GM23338 (cell line): ENCODE results near the gene DCP1B. TPM values are rescaled to one million over a fixed set of nuclear protein-coding genes. Genes with fewer than 3 reads are reported as not detected.

Source experiments
- ATAC-seq: fragments of 200-7000 bp; cut with Tn5 transposase; 3 replicates; pipeline ENCODE4 v1.9.1; 2020
- DNase-seq: peaks from one replicate; pipeline ENCODE4 v3.0.0-alpha.2; 2015; ENCODE audit warnings: low spot score
- H2AFZ ChIP-seq: fragments of 200-600 bp; sonication (generic); 2 replicates; pipeline ENCODE4 v1.8.0; 2016; ENCODE audit warnings: antibody characterized with exemption, mild to moderate bottlenecking, moderate library complexity
- H3F3A ChIP-seq: fragments of 200-600 bp; sonication (generic); replicated peaks from 2 replicates; pipeline ENCODE4 v1.8.0; 2017; ENCODE audit warnings: antibody characterized with exemption, mixed run types, low read depth
- H3K27ac ChIP-seq: fragments of 200-600 bp; sonication (generic); 2 replicates; pipeline ENCODE4 v1.6.1; 2016; ENCODE audit warnings: low read depth
- H3K27me3 ChIP-seq: fragments of 200-600 bp; sonication (generic); 2 replicates; pipeline ENCODE4 v1.8.0; 2016; ENCODE audit warnings: mild to moderate bottlenecking, mixed run types, moderate library complexity; ENCODE audit not compliant: insufficient read depth
- H3K36me3 ChIP-seq: fragments of 200-600 bp; sonication (generic); 2 replicates; pipeline ENCODE4 v1.8.0; 2016; ENCODE audit warnings: mild to moderate bottlenecking; ENCODE audit not compliant: insufficient read depth
- H3K4me1 ChIP-seq: fragments of 200-600 bp; sonication (generic); 2 replicates; pipeline ENCODE4 v1.8.0; 2016; ENCODE audit warnings: mild to moderate bottlenecking, moderate library complexity; ENCODE audit not compliant: insufficient read depth
- H3K4me2 ChIP-seq: fragments of 200-600 bp; sonication (generic); 2 replicates; pipeline ENCODE4 v1.7.1; 2017; ENCODE audit warnings: mixed run types
- H3K4me3 ChIP-seq: fragments of 200-600 bp; sonication (generic); 2 replicates; pipeline ENCODE4 v1.6.1; 2016; ENCODE audit warnings: mixed run types
- H3K79me2 ChIP-seq: fragments of 200-600 bp; sonication (generic); replicated peaks from 2 replicates; pipeline ENCODE4 v1.8.0; 2017; ENCODE audit warnings: mild to moderate bottlenecking; ENCODE audit not compliant: insufficient read depth
- H3K9me2 ChIP-seq: fragments of 200-600 bp; sonication (generic); 2 replicates; pipeline ENCODE4 v1.8.0; 2017; ENCODE audit not compliant: insufficient read depth
- H4K20me1 ChIP-seq: fragments of 200-600 bp; sonication (generic); replicated peaks from 2 replicates; pipeline ENCODE4 v1.8.0; 2017; ENCODE audit warnings: mild to moderate bottlenecking; ENCODE audit not compliant: insufficient read depth
- H3K27ac Mint-ChIP-seq: 2 replicates; pipeline ENCODE4 v1.8.0; 2020; ENCODE audit warnings: inconsistent platforms, mild to moderate bottlenecking, moderate library complexity, mixed read lengths
- H3K27me3 Mint-ChIP-seq: 3 replicates; pipeline ENCODE4 v1.8.0; 2022; ENCODE audit warnings: low read depth, mild to moderate bottlenecking, moderate library complexity, mixed read lengths, inconsistent platforms; ENCODE audit not compliant: insufficient read depth, poor library complexity
- H3K36me3 Mint-ChIP-seq: 3 replicates; pipeline ENCODE4 v1.8.0; 2021; ENCODE audit warnings: low read depth, mild to moderate bottlenecking, inconsistent platforms, moderate library complexity, mixed read lengths
- H3K4me1 Mint-ChIP-seq: 3 replicates; pipeline ENCODE4 v1.8.0; 2020; ENCODE audit warnings: mild to moderate bottlenecking, inconsistent platforms, mixed read lengths
- H3K4me3 Mint-ChIP-seq: 3 replicates; pipeline ENCODE4 v1.8.0; 2021; ENCODE audit warnings: moderate library complexity, mild to moderate bottlenecking, inconsistent platforms, mixed read lengths
- H3K9me3 Mint-ChIP-seq: 3 replicates; pipeline ENCODE4 v1.8.0; 2020; ENCODE audit warnings: moderate library complexity, mild to moderate bottlenecking, inconsistent platforms, mixed read lengths
- CREB1 ChIP-seq: fragments of 250-450 bp; sonication (Bioruptor Pico); IDR thresholded peaks from 2 replicates; pipeline ENCODE4 v1.5.0; 2020; ENCODE audit warnings: low read depth, mild to moderate bottlenecking, moderate library complexity
- ETS1 ChIP-seq: IDR thresholded peaks from 2 replicates; pipeline ENCODE4 v1.6.1; 2016; ENCODE audit warnings: antibody characterized with exemption
- EZH2 ChIP-seq: fragments of 200-600 bp; sonication (generic); IDR thresholded peaks from one replicate; pipeline ENCODE4 v1.8.0; 2017; ENCODE audit warnings: antibody characterized with exemption, mild to moderate bottlenecking, low read depth; ENCODE audit not compliant: unreplicated experiment
- EZH2phosphoT487 ChIP-seq: fragments of 200-600 bp; sonication (generic); IDR thresholded peaks from one replicate; pipeline ENCODE4 v1.8.1; 2018; ENCODE audit warnings: antibody characterized with exemption; ENCODE audit not compliant: unreplicated experiment
- JUNB ChIP-seq: IDR thresholded peaks from one replicate; pipeline ENCODE4 v1.6.1; 2016; ENCODE audit warnings: antibody characterized with exemption; ENCODE audit not compliant: unreplicated experiment
- NANOG ChIP-seq: IDR thresholded peaks from 2 replicates; pipeline ENCODE4 v1.6.1; 2016; ENCODE audit warnings: antibody characterized with exemption, borderline replicate concordance
- POLR2AphosphoS5 ChIP-seq: IDR thresholded peaks from 2 replicates; pipeline ENCODE4 v1.6.1; 2016; ENCODE audit warnings: antibody characterized with exemption, low read depth
- STAT1 ChIP-seq: IDR thresholded peaks from one replicate; pipeline ENCODE4 v1.6.1; 2016; ENCODE audit warnings: antibody characterized with exemption; ENCODE audit not compliant: unreplicated experiment
- ZNF114 ChIP-seq: fragments of 250-450 bp; sonication (Bioruptor Pico); IDR thresholded peaks from 2 replicates; pipeline ENCODE4 v1.5.0; 2020; ENCODE audit warnings: mild to moderate bottlenecking, moderate library complexity
- ZNF331 ChIP-seq: fragments of 250-450 bp; sonication (Bioruptor Pico); IDR thresholded peaks from 2 replicates; pipeline ENCODE4 v1.5.0; 2020; ENCODE audit warnings: low read depth, mild to moderate bottlenecking, moderate library complexity
- polyA plus RNA-seq: library from polyadenylated mRNA; unstranded; fragments of >200 nt; fragmentation: Nextera tagmentation; extraction: Ambion mirVana; gene quantifications from 2 replicates; pipeline ENCODE4 v1.2.1, GENCODE V29; 2016
- total RNA-seq: library from RNA; depleted of rRNA; stranded (reverse); fragments of >200 nt; shearing (Covaris generic); gene quantifications from 2 replicates; pipeline ENCODE4 v1.2.3, GENCODE V29; 2014
- TF ChIP-seq, protein P1 (sequence below): IDR thresholded peaks from one replicate; pipeline ENCODE4 v1.6.1; 2018; ENCODE audit warnings: antibody characterized with exemption; ENCODE audit not compliant: unreplicated experiment
- TF ChIP-seq, protein P2 (sequence below), 2 experiments: fragments of 200-600 bp in 1 of 2; sonication (generic) in 1 of 2; conservative IDR thresholded peaks; 2 replicates each; pipeline versions ENCODE4 v1.5.1 to v1.6.1; 2016 to 2017; ENCODE audit warnings: antibody characterized with exemption in 2 of 2, low read depth in 2 of 2, mild to moderate bottlenecking in 2 of 2, moderate library complexity in 1 of 2

The DCP1B gene
- total and polyA plus RNA-seq, 2 experiments from 2014 or later: 24.4 to 29.8 TPM

GRCh38 chr12:1906579-1906978 lies 97.7 kb downstream of the DCP1B start (continued):
- TF ChIP-seq, protein P1, sequence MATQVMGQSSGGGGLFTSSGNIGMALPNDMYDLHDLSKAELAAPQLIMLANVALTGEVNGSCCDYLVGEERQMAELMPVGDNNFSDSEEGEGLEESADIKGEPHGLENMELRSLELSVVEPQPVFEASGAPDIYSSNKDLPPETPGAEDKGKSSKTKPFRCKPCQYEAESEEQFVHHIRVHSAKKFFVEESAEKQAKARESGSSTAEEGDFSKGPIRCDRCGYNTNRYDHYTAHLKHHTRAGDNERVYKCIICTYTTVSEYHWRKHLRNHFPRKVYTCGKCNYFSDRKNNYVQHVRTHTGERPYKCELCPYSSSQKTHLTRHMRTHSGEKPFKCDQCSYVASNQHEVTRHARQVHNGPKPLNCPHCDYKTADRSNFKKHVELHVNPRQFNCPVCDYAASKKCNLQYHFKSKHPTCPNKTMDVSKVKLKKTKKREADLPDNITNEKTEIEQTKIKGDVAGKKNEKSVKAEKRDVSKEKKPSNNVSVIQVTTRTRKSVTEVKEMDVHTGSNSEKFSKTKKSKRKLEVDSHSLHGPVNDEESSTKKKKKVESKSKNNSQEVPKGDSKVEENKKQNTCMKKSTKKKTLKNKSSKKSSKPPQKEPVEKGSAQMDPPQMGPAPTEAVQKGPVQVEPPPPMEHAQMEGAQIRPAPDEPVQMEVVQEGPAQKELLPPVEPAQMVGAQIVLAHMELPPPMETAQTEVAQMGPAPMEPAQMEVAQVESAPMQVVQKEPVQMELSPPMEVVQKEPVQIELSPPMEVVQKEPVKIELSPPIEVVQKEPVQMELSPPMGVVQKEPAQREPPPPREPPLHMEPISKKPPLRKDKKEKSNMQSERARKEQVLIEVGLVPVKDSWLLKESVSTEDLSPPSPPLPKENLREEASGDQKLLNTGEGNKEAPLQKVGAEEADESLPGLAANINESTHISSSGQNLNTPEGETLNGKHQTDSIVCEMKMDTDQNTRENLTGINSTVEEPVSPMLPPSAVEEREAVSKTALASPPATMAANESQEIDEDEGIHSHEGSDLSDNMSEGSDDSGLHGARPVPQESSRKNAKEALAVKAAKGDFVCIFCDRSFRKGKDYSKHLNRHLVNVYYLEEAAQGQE: no peak
- TF ChIP-seq NANOG (no peak), ZNF331 (CRISPR knock-in tag) (no peak), POLR2AphosphoS5 (no peak), ZNF114 (CRISPR knock-in tag) (no peak), STAT1 (no peak), CREB1 (no peak), EZH2phosphoT487 (no peak)

- DNase-seq: no peak
- Histone ChIP-seq H4K20me1 (no peaks in the 10 kb centered on the region), H3K27ac (no peak overlapping the region), H3K9me2 (no peaks in the 10 kb centered on the region), H3F3A (no peaks in the 10 kb centered on the region), H3K79me2 (no peaks in the 10 kb centered on the region), H3K4me3 (no peak overlapping the region), H3K27me3 (no peaks in the 10 kb centered on the region), H3K4me1 (no peaks in the 10 kb centered on the region), H2AFZ (no peak overlapping the region), H3K4me2 (no peak overlapping the region), H3K36me3 (no peaks in the 10 kb centered on the region)
- Mint-ChIP-seq H3K4me3 (no peak overlapping the region), H3K36me3 (0 out of 3 replicates have a peak, but pooled peaks cover 2% of the 10 kb centered on the region), H3K27ac (no peak overlapping the region), H3K9me3 (peaks cover 22% of the 10 kb centered on the region; the same call in 2 of the 3 replicates), H3K27me3 (peaks cover 5% of the 10 kb centered on the region), H3K4me1 (no peaks in the 10 kb centered on the region)
- no peak for TF ChIP-seq CREB1
- TF ChIP-seq, protein P1: no peak
- TF ChIP-seq, protein P2, sequence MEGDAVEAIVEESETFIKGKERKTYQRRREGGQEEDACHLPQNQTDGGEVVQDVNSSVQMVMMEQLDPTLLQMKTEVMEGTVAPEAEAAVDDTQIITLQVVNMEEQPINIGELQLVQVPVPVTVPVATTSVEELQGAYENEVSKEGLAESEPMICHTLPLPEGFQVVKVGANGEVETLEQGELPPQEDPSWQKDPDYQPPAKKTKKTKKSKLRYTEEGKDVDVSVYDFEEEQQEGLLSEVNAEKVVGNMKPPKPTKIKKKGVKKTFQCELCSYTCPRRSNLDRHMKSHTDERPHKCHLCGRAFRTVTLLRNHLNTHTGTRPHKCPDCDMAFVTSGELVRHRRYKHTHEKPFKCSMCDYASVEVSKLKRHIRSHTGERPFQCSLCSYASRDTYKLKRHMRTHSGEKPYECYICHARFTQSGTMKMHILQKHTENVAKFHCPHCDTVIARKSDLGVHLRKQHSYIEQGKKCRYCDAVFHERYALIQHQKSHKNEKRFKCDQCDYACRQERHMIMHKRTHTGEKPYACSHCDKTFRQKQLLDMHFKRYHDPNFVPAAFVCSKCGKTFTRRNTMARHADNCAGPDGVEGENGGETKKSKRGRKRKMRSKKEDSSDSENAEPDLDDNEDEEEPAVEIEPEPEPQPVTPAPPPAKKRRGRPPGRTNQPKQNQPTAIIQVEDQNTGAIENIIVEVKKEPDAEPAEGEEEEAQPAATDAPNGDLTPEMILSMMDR (conservative IDR thresholded peaks at IDR 0.05; ENCODE audit: low read depth in 2 of 2): no peak
- TF ChIP-seq EZH2phosphoT487: no peak
- no peak for TF ChIP-seq JUNB
- no peak for TF ChIP-seq ZNF331 (CRISPR knock-in tag)
- TF ChIP-seq EZH2: no peak
- no peak for TF ChIP-seq ETS1
- no peak for ATAC-seq
Measured at GRCh38 chr12:1904875-1905274, 99.4 kb downstream of the DCP1B start.
